HL-60/S4 treated with retinoic acid at 250 ng/mL for 4 days and 3 days (cell line): ENCODE results near the gene QSOX1.
"Not testable (repeated sequence)": the region's sequence is repeated elsewhere in the genome, so short reads cannot be mapped to it uniquely, and the experiment has no call there.

Experiments used
- in situ Hi-C: fragments of 300-500 bp; cut with MboI; formaldehyde crosslinking; loops from 2 replicates; pipeline ENCODE4 v1.7.0; 2022; ENCODE audit warnings: low sequenced_read_pairs

Gene QSOX1

GRCh38 chr1:180187626-180188025 lies 33.0 kb downstream of the QSOX1 start:
- in situ Hi-C loops: loop anchor here (10.0 kb wide), 1 partner anchor 227 kb away; no protein-coding TSS in a partner anchor

GRCh38 chr1:180188091-180188506 lies 33.4 kb downstream of the QSOX1 start:
- in situ Hi-C loops: loop anchor here (10.0 kb wide), 1 partner anchor 227 kb away; no protein-coding TSS in a partner anchor

GRCh38 chr1:180188684-180189175 lies 34.1 kb downstream of the QSOX1 start:
- in situ Hi-C loops: loop anchor here (10.0 kb wide), 1 partner anchor 226 kb away; no protein-coding TSS in a partner anchor

- in situ Hi-C loops: no loop called here
Measured at GRCh38 chr1:180190091-180190490, 35.4 kb downstream of the QSOX1 start.

- in situ Hi-C loops: no loop called here
Measured at GRCh38 chr1:180192172-180192571, 37.5 kb downstream of the QSOX1 start.

DNA sequence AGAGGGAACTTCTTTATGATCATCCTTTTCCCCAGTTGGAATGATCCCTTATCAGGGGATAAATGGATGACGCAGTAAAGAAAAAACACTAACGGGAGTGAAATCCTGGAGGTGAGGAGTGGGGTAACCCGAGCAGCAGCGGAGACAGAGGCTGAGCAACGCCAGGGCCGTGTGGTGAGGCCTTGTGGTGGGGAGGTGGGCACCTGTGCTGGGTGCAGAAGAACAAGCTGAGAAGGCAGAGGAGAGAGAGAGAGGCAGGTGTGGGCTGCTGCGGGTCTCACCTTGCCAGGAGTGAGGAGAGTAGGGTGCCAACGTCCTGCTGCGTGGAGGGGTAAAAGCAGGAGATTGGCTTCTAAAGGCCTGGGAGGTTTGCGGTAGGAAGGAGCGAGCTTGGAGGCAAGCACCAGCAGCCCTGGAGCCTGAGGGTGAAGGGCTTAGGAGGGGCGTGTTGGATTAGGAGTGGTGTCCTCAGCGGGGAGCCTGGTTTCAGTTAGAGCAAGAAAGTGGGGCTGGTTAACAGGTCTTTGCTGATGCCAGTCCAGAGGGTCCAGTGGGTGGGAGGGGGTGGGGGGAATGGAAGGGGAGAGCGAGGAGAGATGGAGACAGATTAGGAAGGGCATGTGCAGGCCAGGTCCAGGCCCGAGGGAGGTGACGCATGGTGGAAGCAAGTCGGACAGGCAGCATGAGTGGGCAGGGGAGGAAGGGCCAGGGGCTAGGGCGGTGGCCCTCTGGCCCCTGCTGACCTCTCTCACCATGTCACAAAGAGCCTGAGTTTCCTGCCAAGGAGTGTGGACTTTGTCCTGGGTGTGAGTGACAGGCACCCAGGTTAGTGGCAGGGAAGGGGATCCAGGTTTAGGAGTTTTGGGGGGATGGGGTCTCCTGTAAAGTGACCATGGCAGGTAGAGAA lies 38.7 kb downstream of the QSOX1 start:
- in situ Hi-C loops: no loop called here

GRCh38 chr1:180194048-180194425 lies 39.4 kb downstream of the QSOX1 start:
- in situ Hi-C loops: no loop called here

DNA sequence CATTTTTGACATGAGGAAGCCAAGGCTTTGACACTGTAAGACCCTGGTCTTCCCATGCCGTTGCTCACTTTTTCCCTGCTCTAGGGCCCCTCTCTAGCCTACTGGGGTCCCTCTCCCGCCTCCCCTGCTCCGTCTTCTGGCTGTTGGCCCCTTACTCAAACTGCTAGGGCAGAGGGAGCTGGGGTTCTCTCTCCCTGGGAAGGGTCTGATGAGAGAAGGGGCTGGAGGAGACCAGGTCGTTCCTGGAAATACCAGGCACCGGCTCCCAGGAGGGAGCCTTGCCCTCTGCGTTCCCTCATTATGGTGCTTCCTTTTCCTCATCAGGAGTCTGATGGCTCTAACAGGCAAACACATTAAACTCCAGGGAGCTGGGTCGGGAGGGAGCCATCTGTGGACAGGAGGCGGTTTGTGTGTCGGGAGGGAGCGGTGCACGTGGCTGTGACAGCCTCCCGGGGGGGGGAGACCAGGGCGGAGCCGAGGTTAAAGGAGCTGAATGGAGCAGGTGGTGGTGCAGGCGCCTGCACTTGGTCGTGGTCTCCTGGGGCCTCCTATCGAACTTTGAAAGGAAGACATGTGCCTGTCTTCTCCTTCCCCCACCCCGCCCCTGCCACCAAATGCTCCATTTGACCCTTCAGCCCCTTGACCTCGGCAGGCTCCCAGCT lies 40.0 kb downstream of the QSOX1 start:
- in situ Hi-C loops: no loop called here

- in situ Hi-C loops: no loop called here
Measured at GRCh38 chr1:180195401-180195800, 40.7 kb downstream of the QSOX1 start.

- in situ Hi-C loops: no loop called here
Measured at GRCh38 chr1:180195916-180196315, 41.2 kb downstream of the QSOX1 start.

DNA sequence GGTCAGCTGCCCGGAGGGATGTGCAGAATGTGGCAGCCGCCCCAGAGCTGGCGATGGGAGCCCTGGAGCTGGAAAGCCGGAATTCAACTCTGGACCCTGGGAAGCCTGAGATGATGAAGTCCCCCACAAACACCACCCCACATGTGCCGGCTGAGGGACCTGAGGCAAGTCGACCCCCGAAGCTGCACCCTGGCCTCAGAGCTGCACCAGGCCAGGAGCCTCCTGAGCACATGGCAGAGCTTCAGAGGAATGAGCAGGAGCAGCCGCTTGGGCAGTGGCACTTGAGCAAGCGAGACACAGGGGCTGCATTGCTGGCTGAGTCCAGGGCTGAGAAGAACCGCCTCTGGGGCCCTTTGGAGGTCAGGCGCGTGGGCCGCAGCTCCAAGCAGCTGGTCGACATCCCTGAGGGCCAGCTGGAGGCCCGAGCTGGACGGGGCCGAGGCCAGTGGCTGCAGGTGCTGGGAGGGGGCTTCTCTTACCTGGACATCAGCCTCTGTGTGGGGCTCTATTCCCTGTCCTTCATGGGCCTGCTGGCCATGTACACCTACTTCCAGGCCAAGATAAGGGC lies 41.9 kb downstream of the QSOX1 start:
- in situ Hi-C loops: no loop called here

DNA sequence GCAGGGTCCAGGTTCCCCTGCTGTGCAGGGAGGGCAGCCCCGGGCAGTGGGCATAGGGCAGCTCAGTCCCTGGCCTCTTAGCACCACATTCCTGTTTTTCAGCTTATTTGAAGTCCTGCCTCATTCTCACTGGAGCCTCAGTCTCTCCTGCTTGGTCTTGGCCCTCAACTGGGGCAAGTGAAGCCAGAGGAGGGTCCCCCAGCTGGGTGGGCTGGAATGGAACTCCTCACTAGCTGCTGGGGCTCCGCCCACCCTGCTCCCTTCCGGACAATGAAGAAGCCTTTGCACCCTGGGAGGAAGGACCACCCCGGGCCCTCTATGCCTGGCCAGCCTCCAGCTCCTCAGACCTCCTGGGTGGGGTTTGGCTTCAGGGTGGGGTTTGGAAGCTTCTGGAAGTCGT lies 42.6 kb downstream of the QSOX1 start:
- in situ Hi-C loops: no loop called here

DNA sequence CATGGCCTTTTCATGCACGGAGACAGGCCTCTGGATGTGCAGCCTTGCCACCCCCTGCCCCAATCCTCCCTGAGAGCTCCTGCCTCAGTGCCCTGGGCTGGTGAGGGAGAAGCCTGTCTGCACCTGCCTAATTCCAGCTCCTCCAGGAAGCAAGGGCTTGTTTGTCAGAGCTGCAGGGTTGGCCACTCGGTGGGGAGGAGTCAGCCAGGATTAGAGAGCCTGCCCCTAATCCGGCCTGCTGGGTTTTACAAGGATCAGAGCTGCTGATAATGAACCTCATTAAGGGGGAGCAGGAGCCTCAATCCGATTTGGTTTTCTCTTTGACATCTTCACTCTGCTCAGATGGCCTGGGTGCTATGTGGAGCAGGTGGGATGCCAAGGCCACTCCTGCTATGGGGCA lies 43.5 kb downstream of the QSOX1 start:
- in situ Hi-C loops: no loop called here

DNA sequence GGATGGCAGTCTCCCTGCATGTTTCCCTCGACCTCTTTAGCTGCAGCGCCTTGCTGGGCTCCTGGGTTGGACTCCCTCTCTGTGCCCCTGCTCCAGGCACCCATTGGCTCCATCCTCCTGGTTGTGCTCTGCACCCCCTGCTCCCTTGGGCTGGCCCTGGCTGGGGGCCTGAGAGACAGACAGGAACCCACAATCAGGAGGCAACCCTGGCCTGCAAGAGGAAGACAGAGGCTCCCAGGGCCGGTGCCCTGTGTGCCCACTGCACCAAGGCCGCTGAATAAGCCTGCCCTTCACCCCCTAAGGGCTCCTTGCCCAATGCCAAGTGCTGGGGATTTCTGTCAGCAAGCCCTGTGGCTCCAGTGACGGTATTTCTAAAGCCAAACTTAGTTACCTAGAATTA lies 43.9 kb downstream of the QSOX1 start:
- in situ Hi-C loops: no loop called here

DNA sequence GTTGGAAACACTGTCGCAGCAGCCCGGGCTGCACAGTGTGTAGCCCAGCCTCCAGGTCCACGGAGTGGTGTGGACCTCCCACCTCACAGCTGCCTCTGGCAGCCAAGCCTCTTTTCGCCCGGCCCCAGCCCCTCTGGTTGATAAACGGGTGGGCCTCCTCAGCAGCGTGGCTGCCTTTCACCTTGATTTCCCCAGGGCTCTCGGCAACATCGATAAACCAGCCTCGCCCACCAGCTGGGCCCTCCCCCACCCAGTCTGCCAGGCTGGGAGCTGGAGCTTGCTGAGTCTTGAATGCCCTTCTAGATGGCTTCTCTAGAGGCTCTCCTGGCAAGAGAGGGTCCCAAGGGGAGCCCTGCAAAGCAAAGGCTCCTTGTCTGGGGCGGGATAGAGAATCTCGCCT lies 44.3 kb downstream of the QSOX1 start:
- in situ Hi-C loops: no loop called here

GRCh38 chr1:180201451-180202200 lies 47.0 kb downstream of the QSOX1 start:
- in situ Hi-C loops: no loop called here

DNA sequence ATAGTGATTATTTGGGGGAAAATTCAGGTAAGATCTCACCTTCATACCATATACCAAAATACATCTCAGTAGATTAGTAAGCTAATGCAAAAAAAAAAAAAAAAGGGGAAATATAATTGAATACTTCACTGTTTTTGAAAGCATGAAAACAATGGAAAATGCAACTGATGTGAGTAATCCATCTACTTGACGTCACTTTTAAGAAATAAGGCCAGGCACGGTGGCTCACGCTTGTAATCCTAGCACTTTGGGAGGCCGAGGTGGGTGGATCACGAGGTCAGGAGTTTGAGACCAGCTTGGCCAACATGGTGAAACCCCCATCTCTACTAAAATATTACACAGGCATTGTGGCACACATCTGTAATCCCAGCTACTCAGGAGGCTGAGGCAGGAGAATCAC lies 47.9 kb downstream of the QSOX1 start:
- in situ Hi-C loops: not testable (repeated sequence)

DNA sequence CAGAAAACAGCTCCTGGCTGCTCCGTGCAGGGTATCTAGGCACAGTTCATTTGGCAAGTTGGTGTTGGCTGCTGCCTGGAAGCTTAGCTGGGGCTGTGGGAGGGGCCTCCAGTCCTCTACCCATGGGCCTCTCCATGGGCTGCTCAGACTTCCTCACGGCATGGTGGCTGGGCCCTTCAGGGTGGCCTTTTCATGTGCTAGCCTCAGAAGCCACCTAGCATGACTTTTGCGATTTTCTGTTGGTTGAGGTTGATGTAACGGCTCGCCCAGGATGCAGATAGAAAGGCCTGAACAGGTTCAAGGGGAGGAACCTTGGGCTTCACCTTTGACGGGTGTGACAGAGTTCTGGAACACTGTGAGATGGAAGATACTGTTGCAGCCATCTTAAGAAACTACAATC lies 49.6 kb downstream of the QSOX1 start:
- in situ Hi-C loops: no loop called here

GRCh38 chr1:180206581-180206980 lies 51.9 kb downstream of the QSOX1 start:
- in situ Hi-C loops: no loop called here

GRCh38 chr1:180208264-180208663 lies 53.6 kb downstream of the QSOX1 start:
- in situ Hi-C loops: no loop called here
